ENCODE data around the gene PPP4R1.
A peak's percentile ranks its signal among the peaks of the same experiment; 100 is the strongest.

The PPP4R1 gene

GRCh38 chr18:9517869-9518268 is 96.5 kb downstream of the PPP4R1 start:
- no peak for TF ChIP-seq CTCF (conservative IDR thresholded peaks at IDR 0.05; ENCODE audit: low read length)
- DNase-seq (ENCODE audit: low read depth), result no peak
- no peak overlapping the region for H3K4me3 ChIP-seq (ENCODE audit: low read length)

- H3K4me3 ChIP-seq (ENCODE audit: low read length), result no peak overlapping the region
- DNase-seq (ENCODE audit: low read depth), result peak; percentile 51
- peak; percentile 95 for TF ChIP-seq CTCF (conservative IDR thresholded peaks at IDR 0.05; ENCODE audit: low read length)
Observed at GRCh38 chr18:9516437-9517064, 97.8 kb downstream of the PPP4R1 start.

DNA sequence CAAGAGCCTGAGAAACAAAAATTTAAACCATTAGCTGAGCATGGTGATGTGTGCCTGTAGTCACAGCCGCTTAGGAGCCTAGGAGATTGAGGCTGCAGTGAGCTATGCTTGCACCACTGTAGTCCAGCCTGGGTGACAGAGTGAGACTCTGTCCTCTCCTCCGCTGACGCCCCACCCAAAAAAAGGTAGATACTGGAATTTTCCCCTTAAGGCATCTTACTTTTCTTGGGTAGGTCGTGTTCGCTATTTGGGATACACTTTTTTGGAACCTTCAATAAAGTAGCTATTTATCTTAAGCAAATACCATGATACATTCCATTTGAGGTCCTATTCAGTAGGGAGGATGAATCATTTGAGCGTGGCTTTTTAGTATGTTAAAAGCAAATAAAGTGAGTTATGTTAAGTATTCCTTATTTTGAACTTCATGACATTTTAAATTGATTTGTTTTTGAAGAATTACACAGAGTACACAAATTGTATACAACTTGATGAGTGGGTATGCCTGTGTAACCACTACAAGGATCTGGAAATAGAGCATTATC is 100.3 kb downstream of the PPP4R1 start:
- H3K4me3 ChIP-seq (ENCODE audit: low read length), result no peak overlapping the region

DNA sequence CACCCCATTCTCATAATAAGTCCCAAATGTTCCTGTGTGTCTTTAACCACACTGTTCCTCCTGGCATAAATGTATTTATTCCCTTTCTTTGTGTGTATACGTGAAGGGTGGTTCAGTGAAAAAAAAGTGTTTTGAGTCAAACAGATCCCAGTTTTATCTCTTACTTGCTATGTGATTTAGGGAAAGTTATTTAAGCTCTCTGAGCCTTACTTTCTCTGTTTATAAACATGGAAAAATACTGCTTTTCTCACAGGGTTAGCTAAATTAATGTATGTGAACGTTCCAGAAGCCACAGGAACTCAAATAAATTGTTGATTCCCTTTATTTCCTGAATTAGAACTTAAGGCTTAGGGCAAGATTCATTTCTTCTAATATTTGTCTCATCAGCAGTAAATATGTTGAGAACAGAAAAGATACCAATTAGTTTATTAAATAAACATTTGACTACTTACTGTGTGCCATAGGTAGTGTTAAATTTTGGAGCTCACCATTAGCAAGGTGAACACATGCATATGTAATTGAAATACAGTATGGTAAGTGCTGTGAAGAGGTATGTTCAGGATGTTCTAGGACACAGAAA is 105.8 kb downstream of the PPP4R1 start:
- DNase-seq (ENCODE audit: low read depth), result no peak
- TF ChIP-seq CTCF (conservative IDR thresholded peaks at IDR 0.05; ENCODE audit: low read length), result no peak
- no peak overlapping the region for H3K4me3 ChIP-seq (ENCODE audit: low read length)

More for the DNA sequence above, 100.3 kb downstream of the PPP4R1 start:
- DNase-seq (ENCODE audit: low read depth), result peak; percentile 69
- no peak for TF ChIP-seq CTCF (conservative IDR thresholded peaks at IDR 0.05; ENCODE audit: low read length)

- no peak for TF ChIP-seq CTCF (conservative IDR thresholded peaks at IDR 0.05; ENCODE audit: low read length)
- no peak for DNase-seq (ENCODE audit: low read depth)
Observed at GRCh38 chr18:9507565-9508088, 106.7 kb downstream of the PPP4R1 start.

GRCh38 chr18:9506046-9506792 is 108.1 kb downstream of the PPP4R1 start:
- no peak for TF ChIP-seq CTCF (conservative IDR thresholded peaks at IDR 0.05; ENCODE audit: low read length)
- DNase-seq (ENCODE audit: low read depth), result no peak
- no peak overlapping the region for H3K4me3 ChIP-seq (ENCODE audit: low read length)

More at GRCh38 chr18:9507565-9508088, 106.7 kb downstream of the PPP4R1 start:
- no peak overlapping the region for H3K4me3 ChIP-seq (ENCODE audit: low read length)

All from AG10803 (cell line).